K562 (cell line): Measurements from ENCODE around the gene TMEM131L.

Experiments used
- CTCF ChIP-seq, 3 experiments: IDR thresholded peaks in 2 of 3; conservative IDR thresholded peaks in 1 of 3; 2 replicates each; pipeline ENCODE4 v1.5.1; 2011 to 2012; ENCODE audit warnings: low read length in 3 of 3, mild to moderate bottlenecking in 3 of 3, control low read depth in 2 of 3, improper control_type of control experiment in 1 of 3, inconsistent platforms in 1 of 3, low read depth in 1 of 3, mixed read lengths in 1 of 3, moderate library complexity in 1 of 3; ENCODE audit not compliant: insufficient read depth in 2 of 3
- DNMT1 ChIP-seq: fragments of 450-650 bp; IDR thresholded peaks from 2 replicates; pipeline ENCODE4 v1.6.1; 2016; ENCODE audit warnings: antibody characterized with exemption, mild to moderate bottlenecking
- GATAD2A ChIP-seq: fragments of 450-650 bp; IDR thresholded peaks from 2 replicates; pipeline ENCODE4 v1.6.1; 2017
- PTTG1 ChIP-seq: fragments of 450-650 bp; IDR thresholded peaks from 2 replicates; pipeline ENCODE4 v1.6.1; 2016; ENCODE audit warnings: low read depth, mild to moderate bottlenecking, missing genetic modification characterization, missing compliant biosample characterization
- ZNF695 ChIP-seq: fragments of 450-650 bp; formaldehyde crosslinking; IDR thresholded peaks from 2 replicates; pipeline ENCODE4 v1.4.0; 2020; ENCODE audit warnings: mild to moderate bottlenecking, moderate library complexity
- TF ChIP-seq, protein P1 (sequence below): sonication (generic); formaldehyde crosslinking; IDR thresholded peaks from 2 replicates; pipeline ENCODE4 v1.8.0; 2022; ENCODE audit warnings: mild to moderate bottlenecking, missing genetic modification reagents

DNA sequence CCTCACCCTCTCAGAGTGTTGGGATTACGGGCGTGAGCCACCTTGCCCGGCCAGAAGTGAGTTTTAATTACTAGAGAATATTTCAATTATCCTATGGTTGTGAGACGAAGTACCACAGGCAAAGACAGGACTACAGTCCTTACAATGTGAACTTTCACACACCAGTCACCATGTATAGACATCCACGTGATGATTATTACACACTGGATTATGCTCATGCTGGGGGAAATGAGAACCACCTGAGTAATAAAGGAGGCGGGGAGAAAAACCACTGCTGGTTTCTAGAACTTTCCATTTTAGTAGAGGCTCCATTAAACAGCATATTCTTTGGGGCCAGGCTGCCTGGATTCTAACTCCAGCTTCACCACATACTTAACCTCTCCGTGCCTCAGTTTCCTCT is 175.4 kb downstream of the TMEM131L start:
- TF ChIP-seq GATAD2A: no peak
- TF ChIP-seq CTCF (IDR thresholded peaks at IDR 0.05 in 2 of 3, conservative IDR thresholded peaks at IDR 0.05 in 1 of 3; ENCODE audit: insufficient read depth in 2 of 3, low read depth in 1 of 3, low read length in 3 of 3): no peak
- TF ChIP-seq, protein P1, sequence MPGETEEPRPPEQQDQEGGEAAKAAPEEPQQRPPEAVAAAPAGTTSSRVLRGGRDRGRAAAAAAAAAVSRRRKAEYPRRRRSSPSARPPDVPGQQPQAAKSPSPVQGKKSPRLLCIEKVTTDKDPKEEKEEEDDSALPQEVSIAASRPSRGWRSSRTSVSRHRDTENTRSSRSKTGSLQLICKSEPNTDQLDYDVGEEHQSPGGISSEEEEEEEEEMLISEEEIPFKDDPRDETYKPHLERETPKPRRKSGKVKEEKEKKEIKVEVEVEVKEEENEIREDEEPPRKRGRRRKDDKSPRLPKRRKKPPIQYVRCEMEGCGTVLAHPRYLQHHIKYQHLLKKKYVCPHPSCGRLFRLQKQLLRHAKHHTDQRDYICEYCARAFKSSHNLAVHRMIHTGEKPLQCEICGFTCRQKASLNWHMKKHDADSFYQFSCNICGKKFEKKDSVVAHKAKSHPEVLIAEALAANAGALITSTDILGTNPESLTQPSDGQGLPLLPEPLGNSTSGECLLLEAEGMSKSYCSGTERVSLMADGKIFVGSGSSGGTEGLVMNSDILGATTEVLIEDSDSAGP (CRISPR knock-in tag): no peak
- no peak for TF ChIP-seq ZNF695 (CRISPR knock-in tag)
- TF ChIP-seq PTTG1 (tag): no peak
- no peak for TF ChIP-seq DNMT1
